ENCODE measurements around the gene LGALSL. TPM values are rescaled to one million over a fixed set of nuclear protein-coding genes. Genes with fewer than 3 reads are reported as not detected.
"Not testable (repeated sequence)": the region's sequence is repeated elsewhere in the genome, so short reads cannot be mapped to it uniquely, and the experiment has no call there.

The LGALSL gene
- total RNA-seq, 1 donor from 2014 or later, result 5.5 TPM

DNA sequence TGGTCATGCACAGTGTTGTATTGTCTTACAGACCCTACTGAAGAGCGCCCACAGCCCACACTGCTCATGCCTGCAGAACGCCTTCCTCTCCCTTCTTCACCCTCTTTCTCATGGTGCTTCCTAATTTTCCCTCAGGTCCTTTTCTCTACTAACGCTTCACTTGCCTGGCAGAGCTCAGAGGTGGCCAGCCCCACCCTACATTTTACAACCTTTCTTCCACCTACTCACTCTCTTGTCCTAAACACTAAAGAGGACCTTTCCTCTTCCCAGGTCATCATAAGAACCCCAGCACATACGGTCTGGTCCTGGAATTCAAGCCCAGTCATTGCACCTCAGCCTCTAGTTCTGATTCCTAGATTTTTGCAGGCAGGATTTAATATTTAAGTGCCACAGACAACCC, 11.7 kb upstream of the LGALSL start:
- ATAC-seq (no peak), DNase-seq (ENCODE audit: low spot score) (no peak)

DNA sequence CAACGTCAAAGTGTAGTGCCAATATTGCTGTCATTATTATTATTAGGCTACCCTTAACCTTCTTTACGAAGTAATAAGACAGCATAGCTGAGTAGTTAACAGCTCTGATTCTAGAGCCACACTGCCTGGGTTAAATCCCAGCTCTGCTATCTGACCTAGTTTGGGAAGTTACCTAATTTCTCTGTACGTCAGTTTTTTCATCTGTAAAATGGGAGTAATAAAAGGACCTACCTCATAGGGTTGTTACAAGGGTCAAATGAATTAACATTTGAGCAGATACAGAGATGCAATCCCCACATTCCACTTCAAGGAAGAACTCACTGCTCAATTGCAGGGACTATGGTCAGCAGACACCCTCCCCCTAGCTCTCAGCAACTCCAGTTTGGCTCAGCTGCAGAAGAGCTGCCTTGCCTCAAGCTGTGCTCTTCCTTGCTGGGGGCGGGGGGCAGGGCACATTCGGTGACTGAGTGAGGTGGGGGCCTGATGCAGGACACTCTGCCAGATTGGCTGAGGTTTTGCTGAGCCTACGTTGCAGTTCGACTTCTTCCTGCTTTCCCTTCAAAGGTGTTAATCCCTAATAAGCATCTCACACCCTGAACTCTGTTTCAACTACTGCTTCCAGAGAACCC, 11.0 kb upstream of the LGALSL start:
- ATAC-seq (no peak), DNase-seq (ENCODE audit: low spot score) (no peak)

DNA sequence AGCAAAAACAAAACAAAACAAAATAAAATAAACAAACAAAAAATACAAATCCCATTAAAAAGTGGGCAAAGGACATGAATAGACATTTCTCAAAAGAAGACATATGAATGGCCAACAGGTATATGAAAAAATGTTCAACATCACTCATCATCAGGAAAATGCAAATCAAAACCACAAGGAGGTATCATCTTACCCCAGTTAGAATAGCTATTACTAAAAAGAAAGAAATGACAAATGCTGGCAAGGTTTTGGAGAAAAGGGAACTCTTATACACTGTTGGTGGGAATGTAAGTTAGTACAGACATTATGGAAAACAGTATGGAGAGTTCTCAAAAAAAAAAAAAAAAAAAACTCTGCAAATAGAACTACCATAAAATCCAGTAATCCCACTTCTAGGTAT, 8.0 kb upstream of the LGALSL start:
- DNase-seq (ENCODE audit: low spot score); ATAC-seq: not testable (repeated sequence)

DNA sequence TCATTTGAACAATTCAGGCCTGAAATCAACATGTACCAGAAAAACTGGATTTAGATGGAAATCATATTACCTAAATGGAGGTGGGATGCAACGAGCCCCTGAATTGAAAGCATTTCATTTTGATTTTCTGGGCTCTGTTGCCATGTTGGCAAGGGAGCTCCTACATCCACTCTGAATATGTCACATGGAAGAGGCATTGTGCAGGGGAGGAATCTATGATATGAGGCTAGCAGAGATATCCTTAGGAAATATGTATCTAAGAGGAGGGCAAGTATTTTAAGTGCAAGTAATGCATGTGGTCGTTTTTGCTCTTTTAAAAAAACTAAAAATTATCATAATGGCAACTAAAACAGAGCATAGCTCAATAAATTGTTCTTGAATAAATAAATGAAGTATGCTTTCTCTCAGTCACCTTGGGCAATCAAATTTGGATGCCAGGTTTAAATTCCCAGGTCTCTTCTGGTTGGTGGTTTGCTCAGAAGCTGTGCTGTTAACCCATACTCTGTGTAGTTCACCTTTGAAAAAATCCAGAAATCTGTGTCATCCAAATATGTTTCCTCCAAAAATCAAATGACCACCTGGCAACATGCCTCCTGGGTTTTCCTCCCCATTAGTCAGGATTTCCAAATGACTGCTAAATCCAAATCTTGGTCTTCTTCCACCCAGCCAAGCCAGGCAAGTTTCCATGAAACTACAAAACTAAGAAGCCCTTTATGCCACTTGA, 6.5 kb upstream of the LGALSL start:
- DNase-seq (ENCODE audit: low spot score) (no peak), ATAC-seq (peak; percentile 58)

DNA sequence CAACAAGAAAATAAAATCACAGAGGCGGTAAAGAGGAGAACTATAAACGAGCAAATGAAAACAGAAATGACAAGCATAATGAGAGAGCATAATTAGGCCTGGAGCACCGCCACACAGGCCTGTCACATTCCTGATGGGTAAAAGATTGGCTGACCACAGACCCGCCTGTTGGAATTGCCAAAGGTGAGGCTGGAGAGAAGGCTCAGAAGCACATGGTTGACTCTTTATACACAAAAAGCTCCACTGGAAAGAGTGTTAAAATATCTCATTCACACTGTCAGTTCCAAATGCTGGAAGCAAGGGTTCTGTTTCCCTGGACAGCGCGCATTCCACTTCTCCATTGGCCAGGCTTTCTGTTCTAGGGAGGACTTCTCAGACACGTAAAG, 5.9 kb upstream of the LGALSL start:
- no peak for ATAC-seq

DNA sequence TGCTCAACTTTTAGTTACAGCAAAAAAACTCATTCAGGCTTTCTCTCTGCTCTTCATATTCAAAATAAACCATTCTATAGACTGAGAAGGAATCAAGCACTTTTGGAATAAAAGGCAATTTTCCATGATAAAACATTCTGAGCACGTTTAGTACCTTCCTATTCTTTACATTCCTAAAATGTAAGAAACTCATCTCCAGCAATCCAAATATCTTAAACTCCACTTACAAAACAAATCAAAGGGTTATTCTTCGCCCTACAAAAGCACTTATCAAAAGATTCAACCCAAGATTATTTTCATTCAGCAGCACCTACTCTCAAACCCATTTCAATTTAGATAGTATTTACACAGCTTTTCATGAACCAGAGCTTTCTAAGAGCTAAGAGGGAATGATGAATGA, 2.9 kb upstream of the LGALSL start:
- DNase-seq (ENCODE audit: low spot score) (no peak), ATAC-seq (no peak)

More for the DNA sequence above, 5.9 kb upstream of the LGALSL start:
- no peak for DNase-seq (ENCODE audit: low spot score)

DNA sequence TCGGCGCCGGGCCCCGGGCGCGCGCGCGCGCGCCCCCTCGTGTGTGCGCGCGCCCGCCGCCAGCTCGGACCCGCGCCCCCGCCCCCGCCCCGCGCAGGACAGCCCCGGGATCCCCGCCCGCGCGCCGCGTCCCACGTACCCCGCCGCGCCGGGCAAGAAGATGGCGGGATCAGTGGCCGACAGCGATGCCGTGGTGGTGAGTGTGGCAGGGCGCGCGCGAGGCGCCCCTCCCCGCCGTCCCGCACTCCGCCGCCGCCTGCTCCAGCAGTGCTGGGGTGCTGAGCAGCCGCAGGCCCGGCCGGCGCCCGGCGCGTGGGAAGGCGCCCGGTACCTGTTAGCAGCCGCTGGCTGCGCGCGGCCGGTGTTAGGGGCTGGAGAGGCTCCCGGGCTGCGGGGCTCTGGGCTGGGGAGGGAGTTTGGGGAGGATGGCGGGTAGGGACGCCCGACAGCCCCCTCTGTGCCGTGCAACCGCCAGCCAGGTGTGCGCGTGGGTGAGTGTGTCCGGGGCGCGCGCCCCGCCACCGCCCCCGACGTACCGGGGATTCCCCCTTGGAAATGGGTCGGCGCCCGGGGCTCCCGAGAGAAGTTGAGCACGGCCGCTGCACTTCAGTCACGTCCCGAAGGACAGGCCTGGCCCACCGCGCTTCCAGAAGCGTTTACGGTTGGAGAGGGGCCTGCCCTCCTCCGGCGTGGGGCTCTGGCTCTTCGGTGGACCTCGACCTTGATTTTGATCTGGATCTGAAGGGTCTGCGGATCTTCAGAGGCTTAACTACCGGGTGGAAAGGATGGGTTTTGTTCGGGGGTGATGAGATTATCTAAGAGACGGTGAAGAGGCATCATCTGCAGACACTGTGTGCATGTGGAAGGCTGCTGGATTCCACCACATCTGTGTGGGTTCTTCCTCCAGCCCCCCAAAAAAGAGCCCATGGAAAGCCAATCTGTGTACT, 697 bp downstream of the LGALSL start:
- peak; percentile 58 for ATAC-seq
- DNase-seq (ENCODE audit: low spot score), result peak; percentile 69

DNA sequence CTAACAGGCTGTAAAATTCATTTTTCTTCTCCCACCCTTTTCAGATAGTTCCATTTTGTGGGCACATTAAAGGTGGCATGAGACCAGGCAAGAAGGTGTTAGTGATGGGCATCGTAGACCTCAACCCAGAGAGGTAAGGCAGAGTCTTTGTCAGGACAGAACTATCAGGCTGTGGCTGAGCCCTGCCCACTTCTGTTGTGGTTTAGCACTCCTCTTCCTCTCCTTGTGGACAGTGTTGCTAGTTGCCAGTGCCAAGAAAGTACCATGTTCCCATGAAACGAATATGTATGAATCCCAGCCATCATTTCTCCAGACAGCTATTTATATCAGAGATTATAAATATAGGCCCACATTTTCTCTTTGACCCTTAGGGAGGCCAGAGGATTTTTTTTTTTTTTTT, 1.6 kb downstream of the LGALSL start:
- ATAC-seq (no peak), DNase-seq (ENCODE audit: low spot score) (no peak)

DNA sequence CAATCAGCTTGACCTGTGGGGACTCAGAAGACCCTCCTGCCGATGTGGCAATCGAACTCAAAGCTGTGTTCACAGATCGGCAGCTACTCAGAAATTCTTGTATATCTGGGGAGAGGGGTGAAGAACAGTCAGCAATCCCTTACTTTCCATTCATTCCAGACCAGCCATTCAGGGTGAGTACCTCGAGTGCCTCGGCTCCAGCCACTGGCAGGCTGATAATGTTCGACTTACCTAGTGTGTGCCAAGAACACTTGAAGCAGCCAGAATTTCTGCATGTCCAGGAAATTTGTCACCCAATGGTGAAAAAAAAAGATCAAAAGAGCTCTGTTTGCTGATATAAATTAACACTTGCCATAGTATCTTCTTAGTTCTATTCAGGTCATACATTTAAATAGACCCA, 2.3 kb downstream of the LGALSL start:
- no peak for DNase-seq (ENCODE audit: low spot score)
- no peak for ATAC-seq

DNA sequence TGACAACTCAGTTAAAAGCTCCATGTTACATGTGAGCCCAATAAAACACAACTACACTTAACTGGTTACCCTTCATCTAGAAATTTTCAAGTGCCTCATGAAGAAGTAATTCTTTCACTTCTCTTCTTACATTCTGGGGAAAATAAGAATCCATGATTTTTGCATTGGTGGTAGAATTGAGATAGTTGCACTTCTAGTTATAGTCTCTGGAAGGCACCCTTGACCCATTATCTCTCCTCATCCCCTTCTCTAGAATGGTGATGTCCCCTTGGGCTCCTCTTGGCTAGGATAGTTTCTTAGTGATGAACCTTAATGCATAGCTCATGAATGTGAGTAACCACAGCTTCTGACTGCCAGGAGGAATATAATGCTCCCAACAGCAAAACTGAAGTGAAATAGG, 3.6 kb downstream of the LGALSL start:
- ATAC-seq, result no peak

DNA sequence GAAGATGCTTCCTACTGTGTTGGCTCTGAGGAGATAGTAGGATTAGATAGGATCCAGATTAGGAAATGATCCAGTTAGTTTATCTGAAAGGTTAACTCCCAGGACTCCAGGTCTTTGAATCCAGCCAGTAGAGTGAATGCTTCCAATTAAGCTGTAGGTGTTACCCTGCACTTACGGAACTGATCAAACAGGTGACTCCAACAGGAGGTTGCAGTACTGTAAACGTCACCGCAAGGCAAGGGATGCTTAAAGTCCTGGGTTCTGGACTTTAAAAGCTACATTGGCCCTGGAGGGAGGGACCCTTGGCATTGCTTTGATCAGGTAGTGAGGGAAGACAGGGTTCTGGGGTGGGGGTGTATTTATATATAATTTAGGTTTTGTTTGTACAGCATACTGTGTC, 5.6 kb downstream of the LGALSL start:
- DNase-seq (ENCODE audit: low spot score) (no peak), ATAC-seq (no peak)

More for the DNA sequence above, 3.6 kb downstream of the LGALSL start:
- no peak for DNase-seq (ENCODE audit: low spot score)

DNA sequence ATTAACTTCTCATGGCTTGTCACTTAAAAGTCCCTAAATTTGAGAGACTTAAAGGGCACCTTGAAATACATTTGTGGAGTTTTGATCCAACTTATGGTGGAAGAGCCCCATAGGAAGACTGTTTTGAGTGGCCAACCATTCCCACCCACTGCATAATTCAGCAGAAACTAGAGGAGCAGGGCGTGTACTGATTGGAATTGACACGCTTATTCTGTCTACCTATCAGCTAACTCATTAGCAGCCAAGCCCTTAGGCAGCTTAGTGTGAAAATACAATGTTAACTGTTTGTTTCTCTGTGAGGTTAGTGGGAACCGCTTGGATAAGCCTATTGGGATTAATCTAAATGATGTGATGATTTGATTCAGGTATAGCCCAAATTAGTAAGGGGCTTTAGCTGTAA, 6.4 kb downstream of the LGALSL start:
- ATAC-seq, result no peak
- no peak for DNase-seq (ENCODE audit: low spot score)

DNA sequence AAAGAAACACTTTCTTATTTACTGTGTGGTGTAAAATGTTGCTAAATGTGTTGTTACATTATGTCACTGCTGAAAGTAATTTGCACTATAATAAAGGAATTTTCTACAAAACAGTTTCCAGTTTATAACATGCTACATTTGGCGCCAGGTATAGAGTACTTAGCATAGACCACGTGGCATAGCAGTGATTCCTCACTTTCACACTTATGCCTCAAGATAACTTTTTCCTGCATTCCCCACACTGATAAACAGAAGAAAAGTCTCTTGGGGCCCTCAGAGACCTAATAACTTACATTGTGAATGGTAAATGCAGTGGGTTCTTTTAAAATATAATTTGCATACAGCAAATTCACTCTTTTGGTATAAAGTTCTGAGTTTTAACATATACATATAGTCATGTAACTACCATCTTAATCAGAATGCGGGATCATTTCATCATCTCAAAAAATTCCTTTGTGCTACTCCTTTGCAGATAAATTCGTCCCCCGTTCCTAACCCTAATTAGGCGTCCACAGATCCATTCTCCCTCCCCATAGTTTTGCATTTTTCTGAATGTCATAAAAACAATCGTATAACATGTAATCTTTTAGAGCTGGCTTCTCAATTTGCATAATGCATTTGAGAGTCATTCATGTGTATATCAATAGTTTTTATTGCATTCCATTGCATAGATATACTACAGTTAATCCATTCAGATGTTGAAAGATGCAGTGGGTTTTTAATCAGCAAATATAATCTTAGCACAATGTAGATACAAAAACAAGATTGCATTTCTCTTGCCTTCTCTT, 7.5 kb downstream of the LGALSL start:
- no peak for DNase-seq (ENCODE audit: low spot score)
- ATAC-seq, result no peak

DNA sequence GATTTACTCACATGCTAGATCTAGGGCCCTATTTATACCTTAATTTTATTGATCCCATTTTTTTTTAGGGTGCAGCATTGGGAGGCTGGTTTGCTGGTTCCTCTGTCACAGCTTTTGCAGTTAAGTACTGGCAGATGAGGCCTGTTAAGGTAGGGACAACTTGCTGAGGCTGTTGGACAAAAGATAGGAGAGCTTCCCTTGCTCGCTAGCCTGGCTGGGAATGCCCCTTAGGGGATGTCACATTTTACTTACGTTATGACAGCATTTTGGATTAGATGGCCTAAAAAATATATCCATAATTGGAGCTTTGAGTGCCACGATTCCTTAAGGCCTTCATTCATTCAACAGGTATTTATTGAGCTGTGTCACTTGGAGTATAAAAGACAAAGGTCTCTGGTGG, 8.2 kb downstream of the LGALSL start:
- ATAC-seq, result no peak
- DNase-seq (ENCODE audit: low spot score), result no peak

DNA sequence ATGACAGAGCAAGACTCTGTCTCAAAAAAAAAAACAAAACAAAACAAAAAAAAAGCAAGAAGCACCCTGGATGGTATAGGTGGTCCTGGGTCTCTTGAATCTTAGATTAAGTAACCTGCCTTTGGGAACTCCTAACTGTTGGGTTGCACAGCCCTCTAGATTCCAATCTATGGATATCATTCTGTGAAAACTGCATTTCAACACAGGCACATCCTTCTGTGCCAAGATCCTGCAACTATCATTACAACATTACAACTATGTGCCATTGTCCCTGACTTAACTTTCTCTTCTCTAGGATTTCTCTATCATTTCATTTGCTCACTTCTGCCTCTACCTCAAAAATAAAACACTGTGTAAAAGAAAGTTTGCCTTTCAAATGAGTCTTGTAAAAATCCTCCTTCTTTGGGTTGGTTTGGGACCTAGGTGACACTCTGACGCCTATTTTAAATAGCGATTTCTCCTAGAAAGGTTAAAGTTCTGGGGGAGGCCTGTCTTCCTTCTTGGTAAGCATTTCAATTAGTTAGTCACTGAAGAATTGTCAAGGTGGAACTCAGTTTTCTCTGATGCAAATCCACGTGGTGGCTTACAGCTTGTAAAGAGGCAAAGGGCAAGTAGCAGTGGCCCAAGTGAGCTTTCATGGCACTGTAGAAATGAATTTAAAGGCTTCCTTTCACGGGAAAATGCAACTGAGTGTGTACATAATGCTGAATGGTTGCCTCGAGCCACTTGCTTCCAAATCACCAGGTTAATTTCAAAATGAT, 9.2 kb downstream of the LGALSL start:
- peak; percentile 76 for ATAC-seq
- DNase-seq (ENCODE audit: low spot score), result no peak

DNA sequence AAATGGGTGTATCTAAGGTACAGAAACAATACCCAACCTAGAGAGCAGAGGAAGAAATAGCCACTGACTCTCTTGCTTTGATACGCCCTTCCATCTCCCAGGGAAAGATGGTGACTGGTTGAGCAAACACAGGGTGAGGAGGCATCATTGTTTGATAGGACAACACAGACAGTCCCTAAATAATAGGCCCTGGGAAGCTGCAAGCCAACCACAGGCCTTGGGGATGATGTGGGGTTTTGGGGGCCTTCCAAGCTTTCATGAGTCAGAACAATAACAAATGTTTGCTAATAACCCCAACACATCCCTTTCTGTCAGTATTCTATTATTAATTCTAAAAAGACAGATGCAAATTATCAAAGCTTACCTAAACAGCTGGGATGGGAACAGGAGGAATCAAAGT, 9.8 kb downstream of the LGALSL start:
- no peak for DNase-seq (ENCODE audit: low spot score)
- no peak for ATAC-seq

DNA sequence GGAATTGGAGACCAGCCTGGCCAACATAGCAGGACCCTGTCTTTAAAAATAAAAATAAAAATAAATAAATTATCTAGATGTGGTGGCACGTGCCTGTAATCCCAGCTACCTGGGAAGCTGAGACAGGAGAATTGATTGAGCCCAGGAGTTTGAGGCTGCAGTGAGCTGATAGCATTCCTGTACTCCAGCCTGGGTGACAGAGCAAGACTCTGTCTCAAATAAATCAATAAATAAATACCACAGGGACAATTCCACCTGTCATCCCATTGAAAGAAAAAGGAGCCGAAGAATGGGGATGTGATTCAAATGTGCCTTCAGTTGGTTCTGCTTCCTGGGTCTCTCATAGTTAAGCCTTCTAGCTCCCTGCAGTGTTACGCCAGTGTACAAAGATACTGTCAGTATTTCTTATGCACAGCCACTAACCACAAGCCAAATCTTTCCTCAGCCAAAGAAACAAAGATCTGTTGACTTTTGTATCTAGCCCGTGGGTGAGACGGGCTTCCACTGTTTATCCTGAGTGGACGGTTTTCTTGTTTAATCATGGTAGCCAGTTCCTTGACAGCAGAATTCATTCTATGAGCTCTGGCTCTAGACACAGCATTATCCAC, 12.6 kb downstream of the LGALSL start:
- ATAC-seq (peak; percentile 79), DNase-seq (ENCODE audit: low spot score) (no peak)

DNA sequence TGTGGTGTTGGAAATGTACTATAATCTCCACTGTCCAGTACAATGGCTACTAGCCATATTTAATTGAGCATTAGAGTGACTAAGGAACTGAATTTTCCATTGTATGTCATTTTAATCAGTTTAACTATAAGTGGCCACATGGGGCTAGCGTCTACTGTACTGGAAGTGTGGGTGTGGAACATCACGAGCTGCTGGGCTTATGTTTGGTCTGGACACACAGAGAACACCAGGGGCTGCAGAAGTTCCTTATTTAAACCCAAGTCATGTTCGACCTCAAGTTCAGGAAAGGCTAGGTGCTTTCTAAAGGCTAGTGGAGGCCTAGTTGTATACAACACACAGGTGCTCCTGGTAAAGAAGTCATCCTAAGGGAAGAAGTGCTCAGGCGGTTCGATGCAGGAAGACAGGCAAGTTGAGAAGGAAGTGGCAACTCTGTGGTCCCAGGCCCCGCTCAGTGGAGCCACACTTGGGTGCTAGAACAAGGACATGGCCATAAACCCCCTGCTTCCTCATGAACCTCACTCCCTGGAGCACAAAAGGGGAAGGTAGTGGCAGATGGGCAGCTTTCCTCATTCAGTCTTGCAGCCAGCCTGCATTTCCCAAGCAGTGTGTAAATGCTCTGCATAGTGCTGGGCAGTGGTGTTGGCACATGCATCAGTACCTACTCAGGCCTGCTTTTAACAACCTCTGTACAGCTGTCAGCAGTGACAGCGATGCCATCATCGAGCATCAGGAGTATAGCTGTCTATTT, 13.3 kb downstream of the LGALSL start:
- ATAC-seq, result peak; percentile 24
- DNase-seq (ENCODE audit: low spot score), result no peak

DNA sequence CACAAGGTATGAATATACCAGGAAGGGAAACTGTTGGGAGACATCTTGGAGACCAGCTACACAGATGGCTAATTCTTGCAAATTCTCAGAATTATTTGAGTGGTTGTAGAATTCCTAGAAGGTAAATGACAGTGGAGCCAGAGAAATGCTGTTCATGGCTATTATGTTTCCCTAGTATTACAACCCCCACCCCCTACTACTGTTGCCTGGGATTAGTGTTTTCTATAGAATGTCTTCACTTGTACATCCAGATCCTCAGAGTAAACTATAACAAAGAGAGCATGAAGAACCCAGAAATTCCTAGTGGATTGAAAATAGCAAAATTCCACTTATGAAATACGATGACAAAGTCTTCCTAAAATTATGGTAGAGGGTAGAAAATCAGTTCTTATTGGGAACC, 15.3 kb downstream of the LGALSL start:
- ATAC-seq (no peak), DNase-seq (ENCODE audit: low spot score) (no peak)

Measured in left lobe of liver (tissue), 2 donors.